Tibial artery (tissue), 4 donors: Measurements from ENCODE around the gene UBE2H.

ENCODE experiments used
- DNase-seq, 2 donors: peaks; one replicate each; pipeline ENCODE4 v3.0.0-alpha.2; 2019
- H3K27ac ChIP-seq, 2 donors: fragments of 200-600 bp; sonication (generic) in 1 of 2; 1 replicate in 1 of 2; 2 replicates in 1 of 2; pipeline ENCODE4 v1.5.1; 2018 to 2019; ENCODE audit warnings: mild to moderate bottlenecking in 1 of 2
- H3K27me3 ChIP-seq, 2 donors: fragments of 200-600 bp; sonication (generic) in 1 of 2; one replicate each; pipeline versions ENCODE4 v1.5.1 to v1.6.0; 2016 to 2019
- H3K36me3 ChIP-seq, 3 donors: fragments of 200-600 bp; sonication (generic) in 2 of 3; one replicate each; pipeline ENCODE4 v1.5.1; 2016 to 2019; ENCODE audit warnings: mild to moderate bottlenecking in 2 of 3
- H3K4me1 ChIP-seq, 4 donors: fragments of 200-600 bp; sonication (generic) in 2 of 4; 1 replicate in 3 of 4; 2 replicates in 1 of 4; pipeline ENCODE4 v1.5.1; 2016 to 2019
- H3K4me3 ChIP-seq, 2 donors: fragments of 200-600 bp; sonication (generic) in 1 of 2; 1 replicate in 1 of 2; 2 replicates in 1 of 2; pipeline ENCODE4 v1.5.1; 2018 to 2019; ENCODE audit warnings: mild to moderate bottlenecking in 2 of 2
- H3K9me3 ChIP-seq, 3 donors: fragments of 200-600 bp; sonication (generic) in 1 of 3; one replicate each; pipeline ENCODE4 v1.5.1; 2016 to 2019
- CTCF ChIP-seq, 2 experiments: fragments of 200-600 bp in 1 of 2; fragments of 450-650 bp in 1 of 2; IDR thresholded peaks; one replicate each; pipeline ENCODE4 v1.5.1; 2017 to 2019; ENCODE audit warnings: antibody characterized with exemption in 2 of 2, mild to moderate bottlenecking in 1 of 2, moderate library complexity in 1 of 2
- intact Hi-C: fragments of 100-400 bp; cut with DNase I; formaldehyde crosslinking; loops from one replicate; pipeline ENCODE4 v1.15.0; 2023; ENCODE audit warnings: low total_unique reads

The UBE2H gene

GRCh38 chr7:129874722-129875121 lies 78.0 kb downstream of the UBE2H start:
- intact Hi-C loops, result loop anchor here (10.0 kb wide), 1 partner anchor 50 kb away; no protein-coding TSS in a partner anchor
- Histone ChIP-seq H3K4me3 (no peak overlapping the region), H3K27me3 (no peaks in the 10 kb centered on the region), H3K36me3 (peaks cover 4 to 8% (median 7%) of the 10 kb centered on the region in 3 donors), H3K9me3 (no peaks in the 10 kb centered on the region), H3K27ac (no peak overlapping the region), H3K4me1 (peaks cover 0 to 70% (median 28%) of the 10 kb centered on the region in 4 donors)
- no peak for DNase-seq
- TF ChIP-seq CTCF (IDR thresholded peaks at IDR 0.05), result no peak

GRCh38 chr7:129872054-129872453 lies 80.7 kb downstream of the UBE2H start:
- no peaks in the 10 kb centered on the region for H3K36me3 ChIP-seq
- no peaks in the 10 kb centered on the region for H3K9me3 ChIP-seq
- peaks cover 0 to 65% (median 28%) of the 10 kb centered on the region in 4 donors for H3K4me1 ChIP-seq
- no peaks in the 10 kb centered on the region for H3K27me3 ChIP-seq
- no peak for DNase-seq
- TF ChIP-seq CTCF (IDR thresholded peaks at IDR 0.05), result no peak
- no peak overlapping the region for H3K27ac ChIP-seq
- no peak overlapping the region for H3K4me3 ChIP-seq
- intact Hi-C loops, result loop anchor here (10.0 kb wide), 1 partner anchor 53 kb away; no protein-coding TSS in a partner anchor

- H3K27ac ChIP-seq, result peak overlapping the region; percentile 16 to 44
- DNase-seq, result no peak
- intact Hi-C loops, result loop anchor here (10.0 kb wide), 1 partner anchor 54 kb away; no protein-coding TSS in a partner anchor
- peaks cover 0 to 64% (median 34%) of the 10 kb centered on the region in 4 donors for H3K4me1 ChIP-seq
- H3K9me3 ChIP-seq, result no peaks in the 10 kb centered on the region
- no peak overlapping the region for H3K4me3 ChIP-seq
- H3K27me3 ChIP-seq, result no peaks in the 10 kb centered on the region
- TF ChIP-seq CTCF (IDR thresholded peaks at IDR 0.05), result no peak
- H3K36me3 ChIP-seq, result no peaks in the 10 kb centered on the region
Measured at GRCh38 chr7:129870668-129871067, 82.1 kb downstream of the UBE2H start.

GRCh38 chr7:129866251-129866650 lies 86.5 kb downstream of the UBE2H start:
- Histone ChIP-seq H3K27me3 (no peaks in the 10 kb centered on the region), H3K4me1 (peaks cover 0 to 89% (median 66%) of the 10 kb centered on the region in 4 donors), H3K9me3 (no peaks in the 10 kb centered on the region), H3K36me3 (no peaks in the 10 kb centered on the region), H3K27ac (peak overlapping the region; percentile 81 to 82), H3K4me3 (no peak overlapping the region)
- TF ChIP-seq CTCF (IDR thresholded peaks at IDR 0.05), result no peak
- intact Hi-C loops, result loop anchor here (10.0 kb wide), 1 partner anchor 79 kb away; no protein-coding TSS in a partner anchor
- no peak for DNase-seq

GRCh38 chr7:129865925-129866201 lies 86.9 kb downstream of the UBE2H start:
- intact Hi-C loops, result loop anchor here (10.0 kb wide), 1 partner anchor 79 kb away; no protein-coding TSS in a partner anchor
- Histone ChIP-seq H3K4me3 (no peak overlapping the region), H3K27me3 (no peaks in the 10 kb centered on the region), H3K36me3 (no peaks in the 10 kb centered on the region), H3K9me3 (no peaks in the 10 kb centered on the region), H3K4me1 (peaks cover 0 to 89% (median 67%) of the 10 kb centered on the region in 4 donors), H3K27ac (peak overlapping the region; percentile 81 to 82)
- DNase-seq, result no peak
- TF ChIP-seq CTCF (IDR thresholded peaks at IDR 0.05), result no peak
